NCI-H1105 (cell line): ENCODE data around the gene FIBP.
"Not testable (repeated sequence)": the region's sequence is repeated elsewhere in the genome, so short reads cannot be mapped to it uniquely, and the experiment has no call there.

ENCODE experiments used
- DNase-seq: peaks from one replicate; lab custom pipeline; 2025; lab: John Stamatoyannopoulos, UW

The FIBP gene

DNA sequence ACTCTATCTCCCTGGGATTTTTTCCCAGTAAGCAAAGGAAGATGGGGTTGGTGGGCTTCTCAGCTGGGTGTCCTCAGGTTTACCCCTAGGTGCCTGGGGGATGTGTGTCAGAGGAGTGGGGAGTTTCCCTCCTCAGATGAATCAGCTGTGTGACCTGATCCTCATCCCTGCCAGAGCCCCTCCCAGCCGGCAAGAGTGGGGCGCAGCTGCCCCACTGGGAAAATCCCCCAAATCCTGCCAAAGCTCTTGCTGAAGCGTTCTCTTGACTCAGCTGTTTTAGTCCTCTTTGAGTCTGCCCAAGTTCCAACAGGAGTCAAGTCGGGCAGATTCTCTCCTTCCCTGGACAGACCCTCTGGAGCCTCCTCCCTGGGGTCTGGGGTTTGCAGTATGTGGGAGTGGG, 24.6 kb upstream of the FIBP start:
- no peak for DNase-seq

DNA sequence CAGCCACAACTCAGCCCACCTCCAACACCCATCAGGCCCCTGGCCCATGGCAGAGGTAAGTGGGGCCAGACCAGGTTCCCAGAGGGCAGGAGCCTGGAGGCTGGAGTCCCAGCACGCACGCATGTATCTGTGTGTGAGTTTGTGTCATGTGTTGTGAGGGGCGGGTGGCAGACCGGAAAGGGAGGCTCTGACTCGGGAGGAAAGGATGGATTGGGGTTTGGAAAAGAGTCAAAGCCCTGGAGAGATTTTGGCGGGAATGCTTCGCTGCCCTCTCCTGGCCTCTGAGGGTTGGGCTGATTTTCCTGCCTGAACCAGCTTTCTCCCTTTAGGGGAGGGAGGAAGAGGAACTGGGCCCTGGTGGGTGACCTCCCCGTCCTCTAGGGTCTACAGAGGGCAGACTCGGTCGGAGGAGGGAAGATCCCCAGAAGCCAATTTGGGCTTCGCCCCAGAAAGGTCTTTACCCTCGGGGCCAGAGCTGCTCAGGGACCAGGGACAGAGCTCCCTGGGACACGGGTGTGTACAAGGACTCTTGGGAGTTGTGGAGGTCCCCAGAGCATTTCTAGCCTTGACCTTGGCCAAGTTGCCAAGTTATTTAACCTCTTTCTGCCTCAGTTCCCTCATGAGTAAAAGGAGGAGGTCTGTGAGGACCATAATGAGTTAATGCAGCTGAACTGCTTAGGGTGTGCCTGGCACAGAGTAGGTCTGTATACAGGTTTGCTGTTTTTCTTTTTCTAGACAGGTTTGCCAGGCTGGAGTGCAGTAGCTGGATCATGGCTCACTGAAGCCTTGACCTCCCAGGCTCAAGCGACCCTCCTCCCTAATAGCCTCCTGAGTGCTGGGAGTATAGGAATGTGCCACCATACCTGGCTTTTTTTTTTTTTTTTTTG, 23.7 kb upstream of the FIBP start:
- peak; percentile 65 for DNase-seq

DNA sequence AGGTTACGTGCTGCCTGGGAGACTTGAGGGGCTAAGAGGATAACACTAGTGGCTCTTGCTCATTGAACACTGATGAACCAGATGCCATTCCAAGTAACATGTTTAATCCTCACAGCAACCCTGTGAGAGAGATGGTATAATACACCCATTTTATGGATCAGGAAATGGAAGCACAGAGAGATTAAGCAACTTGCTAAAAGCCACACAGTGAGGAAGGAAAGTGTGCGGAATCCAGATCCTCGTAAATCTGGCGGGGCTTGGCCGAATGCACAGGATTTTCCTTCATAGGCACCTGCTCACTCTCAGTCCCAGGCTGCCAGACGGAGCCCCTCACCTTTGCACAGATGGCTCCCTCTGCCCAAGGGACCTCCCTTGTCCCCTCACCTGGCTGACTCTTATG, 19.6 kb upstream of the FIBP start:
- no peak for DNase-seq

DNA sequence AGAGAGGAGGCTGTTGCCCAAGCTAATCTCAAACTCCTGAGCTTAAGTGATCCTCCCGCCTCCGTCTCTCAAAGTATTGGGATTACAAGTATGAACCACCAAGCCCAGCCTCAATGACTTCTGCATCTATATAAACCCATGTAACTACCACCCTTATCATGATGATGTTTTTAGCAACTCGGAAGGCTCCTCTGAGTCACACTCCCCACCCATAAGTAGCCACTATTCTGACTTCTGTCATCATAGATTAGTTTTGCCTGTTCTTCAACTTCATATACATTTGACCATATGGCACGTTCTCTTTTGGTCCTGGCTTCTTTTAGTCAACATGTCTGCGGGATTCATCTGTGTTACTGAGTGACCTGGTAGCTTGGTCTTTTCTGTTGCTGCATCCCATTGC, 18.3 kb upstream of the FIBP start:
- DNase-seq: no peak

DNA sequence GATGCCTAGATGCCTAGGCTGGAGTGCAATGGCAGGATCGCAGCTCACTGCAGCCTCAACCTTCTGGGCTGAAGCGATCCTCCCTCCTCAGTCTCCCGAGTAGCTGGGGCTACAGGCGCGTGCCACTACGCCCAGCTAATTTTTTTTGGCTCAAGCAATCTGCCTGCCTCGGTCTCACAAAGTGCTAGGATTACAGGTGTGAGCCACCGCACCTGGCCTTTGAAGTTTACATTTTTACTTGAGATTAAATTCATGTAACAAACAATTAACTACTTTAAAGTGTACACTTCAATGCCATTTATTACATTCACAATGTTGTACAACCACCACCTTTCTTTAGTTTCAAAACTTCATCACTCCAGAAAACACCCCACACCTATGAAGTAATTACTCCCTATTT, 15.4 kb upstream of the FIBP start:
- DNase-seq: no peak

DNA sequence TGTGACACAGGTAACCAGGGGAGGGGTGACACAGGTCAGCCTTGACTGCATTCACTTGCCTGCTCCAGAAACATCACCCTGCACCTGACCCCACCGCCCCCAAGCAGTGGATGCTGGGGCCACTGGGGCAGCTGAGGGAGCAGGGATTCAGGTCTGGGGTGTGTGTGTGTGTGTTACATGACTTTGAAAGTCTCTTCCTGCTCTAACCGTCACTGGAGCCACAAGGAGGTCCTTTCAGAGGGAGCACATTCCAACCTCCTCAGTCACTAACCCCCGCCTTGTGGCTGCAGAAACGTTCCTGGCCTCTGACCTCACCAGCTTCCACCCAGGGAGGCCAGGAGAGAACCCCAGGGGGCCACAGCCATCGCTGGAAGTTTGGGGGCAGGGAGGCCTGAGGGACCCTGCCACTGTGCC, 14.8 kb upstream of the FIBP start:
- DNase-seq: no peak

DNA sequence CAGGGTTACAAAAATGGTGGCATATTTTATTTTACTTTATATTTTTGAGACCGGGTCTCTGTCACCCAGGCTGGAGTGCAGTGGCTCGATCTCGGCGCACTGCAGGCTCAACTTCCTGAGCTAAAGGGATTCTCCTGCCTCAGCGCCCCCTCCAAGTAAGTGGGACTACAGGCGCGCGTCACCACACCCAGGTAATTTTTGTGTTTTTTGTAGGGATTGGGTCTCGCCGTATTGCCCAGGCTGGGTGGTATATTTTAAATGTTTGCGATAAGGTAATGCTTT, 12.6 kb upstream of the FIBP start:
- no peak for DNase-seq

DNA sequence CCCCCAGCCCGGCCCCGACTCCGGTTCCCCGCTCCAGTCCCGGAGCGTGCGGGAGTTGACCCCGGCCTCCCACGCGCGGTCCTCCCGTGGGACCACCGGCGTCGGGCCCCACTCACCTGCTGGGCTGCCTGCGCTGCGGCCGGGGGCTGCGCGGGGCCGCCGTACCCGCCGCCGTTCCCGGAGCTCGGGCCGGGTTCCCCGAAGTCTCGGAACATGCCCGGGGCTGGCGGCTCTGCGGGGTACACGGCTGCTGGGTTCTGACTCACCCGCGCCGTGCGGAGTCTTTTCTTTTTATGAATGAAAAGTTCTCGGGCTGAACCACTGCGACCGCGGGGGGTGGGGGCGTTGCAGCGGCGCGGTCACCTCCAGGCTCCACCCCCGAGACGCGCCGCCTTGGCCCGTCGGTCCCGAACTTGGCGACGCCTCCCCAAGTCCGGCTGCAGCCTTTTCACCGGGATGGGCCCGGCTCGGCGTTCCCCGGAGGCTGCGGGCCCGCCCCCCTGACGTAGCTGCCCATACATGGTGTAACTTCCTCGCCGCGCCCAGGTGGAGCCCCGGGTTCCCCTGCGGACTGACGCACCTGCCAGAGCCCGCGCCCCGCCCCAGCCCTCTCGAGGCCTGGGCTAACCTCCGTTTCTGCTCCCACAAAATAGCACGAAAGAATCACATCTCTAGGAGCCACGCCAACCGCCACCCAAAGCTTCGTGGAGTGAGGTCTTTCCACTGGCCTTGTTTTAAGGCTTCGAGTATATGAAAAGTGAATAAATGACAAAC, 12.0 kb upstream of the FIBP start, which contains the start of gene FOSL1:
Gene FOSL1 (minus strand): TSS at position 264 of the 774 bp plus-strand sequence. CDS start 49 bp downstream, at position 215.
- peak; percentile 75 for DNase-seq

DNA sequence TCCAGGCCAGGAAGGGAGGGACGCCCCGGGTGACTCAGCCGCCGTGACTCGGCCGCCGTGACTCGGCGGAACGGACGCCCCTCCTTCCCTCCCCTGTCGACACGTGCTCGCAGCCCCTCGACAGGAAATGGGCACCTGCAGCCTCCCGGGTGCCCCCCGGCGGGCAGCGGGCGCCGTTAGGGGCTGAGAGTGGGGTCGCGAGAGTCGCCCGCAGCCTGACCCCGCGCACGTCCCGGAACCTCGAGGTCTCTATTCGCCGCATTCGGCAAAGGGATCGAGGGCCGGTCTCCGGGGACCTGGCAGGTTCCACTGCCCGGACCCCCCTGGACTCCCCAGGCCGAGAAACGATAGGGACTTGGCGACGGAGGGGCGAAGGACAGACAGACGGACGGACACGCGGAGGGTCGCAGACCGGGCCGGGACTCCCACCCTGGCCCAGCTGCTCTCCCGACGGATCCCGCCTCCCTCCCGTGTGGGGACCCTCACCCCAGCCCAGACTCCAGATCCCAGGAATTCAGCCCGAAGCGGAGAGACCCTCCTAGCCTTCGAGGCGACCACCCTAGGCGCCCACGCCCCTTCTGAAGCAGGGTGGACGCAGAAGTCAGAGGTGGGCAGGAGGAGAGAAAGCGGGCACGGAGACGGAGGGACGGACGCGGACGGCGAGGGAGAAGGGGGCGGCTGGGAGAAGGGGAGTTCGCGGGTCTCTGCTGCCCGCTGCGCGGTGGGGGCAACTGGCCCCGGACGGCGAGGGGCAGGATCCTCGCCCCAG, 11.3 kb upstream of the FIBP start:
- no peak for DNase-seq

DNA sequence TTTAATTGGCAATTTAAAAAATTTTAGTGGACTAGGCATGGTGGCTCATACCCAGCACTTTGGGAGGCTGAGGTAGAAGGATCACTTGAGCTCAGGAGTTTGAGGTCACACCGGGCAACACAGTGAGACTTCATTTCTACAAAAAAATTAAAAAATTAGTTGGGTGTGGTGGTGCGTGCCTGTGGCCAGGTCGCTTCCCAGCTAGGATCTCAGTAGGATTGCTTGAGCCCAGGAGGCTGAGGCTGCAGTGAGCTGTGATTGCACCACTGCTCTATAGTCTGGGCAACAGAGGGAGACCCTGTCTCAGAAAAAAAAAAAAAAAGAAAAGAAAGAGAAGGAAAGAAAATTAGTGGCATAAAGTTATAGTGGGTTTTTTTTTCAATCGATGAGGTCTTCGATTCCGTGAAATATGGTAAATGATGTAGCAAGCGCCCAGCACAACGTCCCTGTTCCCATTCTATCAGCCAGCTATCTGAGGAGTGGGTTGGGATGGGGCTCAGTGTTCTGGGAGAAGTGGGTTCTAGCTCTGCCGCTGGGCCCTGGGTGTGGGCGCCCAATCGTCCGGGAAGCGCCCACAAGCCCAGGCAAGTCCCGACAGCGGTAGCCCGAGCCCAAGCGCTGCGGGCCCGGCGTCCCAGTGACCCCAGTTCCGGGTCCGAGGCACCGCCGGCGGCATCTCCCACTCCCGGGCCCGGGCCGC, 10.5 kb upstream of the FIBP start:
- DNase-seq: no peak

DNA sequence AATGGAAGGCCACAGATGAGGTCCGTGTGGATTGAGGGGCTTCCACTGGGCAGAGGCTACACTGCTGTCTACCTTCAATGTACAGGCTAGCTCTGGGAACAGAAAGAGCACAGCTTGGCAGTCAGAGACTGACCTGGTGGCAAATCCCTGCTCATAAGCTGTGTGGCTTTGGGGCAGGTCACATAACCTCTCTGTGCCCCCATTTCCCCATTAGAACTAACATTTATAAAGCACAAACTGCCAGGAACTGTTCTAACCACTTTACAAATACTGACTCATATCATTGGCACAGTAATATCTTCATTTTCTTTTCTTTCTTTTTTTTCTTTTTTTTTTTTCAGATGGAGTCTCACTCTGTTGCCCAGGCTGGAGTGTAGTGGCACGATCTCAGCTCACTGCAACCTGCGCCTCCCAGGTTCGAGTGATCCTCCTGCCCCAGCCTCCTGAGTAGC, 8.8 kb upstream of the FIBP start:
- no peak for DNase-seq

DNA sequence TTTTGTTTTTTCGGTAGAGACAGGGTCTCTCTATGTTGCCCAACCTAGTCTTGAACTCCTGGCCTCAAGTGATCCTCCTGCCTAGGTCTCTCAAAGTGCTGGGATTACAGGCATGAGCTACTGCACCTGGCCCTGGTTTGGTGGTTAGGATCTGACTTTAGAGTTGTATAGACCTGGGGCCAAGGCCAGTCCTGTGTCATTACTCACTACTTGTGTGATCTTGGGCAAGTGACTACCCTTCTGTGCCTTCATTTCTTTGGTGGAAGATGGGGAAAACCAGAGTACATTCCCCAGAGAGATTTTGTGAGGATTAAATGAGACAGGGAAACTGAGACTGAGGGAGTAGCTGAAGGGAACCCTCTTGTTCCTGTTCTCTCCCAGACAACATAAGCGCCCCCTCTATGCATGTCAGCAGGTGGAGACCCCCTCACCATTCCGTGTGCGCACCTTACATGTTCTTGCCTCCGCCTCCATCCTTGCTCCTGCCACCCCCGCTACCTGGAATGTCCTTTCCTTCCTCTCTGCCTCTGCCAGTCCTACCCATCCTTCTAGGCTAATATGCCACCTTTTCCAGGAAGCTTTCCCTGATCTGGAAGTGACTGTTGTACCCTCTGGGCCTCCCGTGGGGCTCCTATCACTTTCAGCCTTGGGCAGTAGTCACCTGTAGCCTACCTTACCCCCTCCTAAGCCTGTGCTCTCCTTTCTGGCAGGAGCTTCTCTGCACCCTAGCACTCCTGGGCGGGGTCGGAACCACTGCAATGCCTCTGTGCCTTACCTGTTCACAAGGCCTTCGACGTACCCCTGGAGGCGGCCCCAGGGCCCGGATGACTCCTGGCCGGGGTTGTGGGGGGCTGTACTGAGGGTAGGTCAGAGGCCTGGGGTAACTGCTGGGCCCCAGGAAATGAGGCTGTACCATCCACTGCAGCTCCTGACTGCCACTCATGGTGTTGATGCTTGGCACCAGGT, 8.0 kb upstream of the FIBP start:
- DNase-seq: no peak

DNA sequence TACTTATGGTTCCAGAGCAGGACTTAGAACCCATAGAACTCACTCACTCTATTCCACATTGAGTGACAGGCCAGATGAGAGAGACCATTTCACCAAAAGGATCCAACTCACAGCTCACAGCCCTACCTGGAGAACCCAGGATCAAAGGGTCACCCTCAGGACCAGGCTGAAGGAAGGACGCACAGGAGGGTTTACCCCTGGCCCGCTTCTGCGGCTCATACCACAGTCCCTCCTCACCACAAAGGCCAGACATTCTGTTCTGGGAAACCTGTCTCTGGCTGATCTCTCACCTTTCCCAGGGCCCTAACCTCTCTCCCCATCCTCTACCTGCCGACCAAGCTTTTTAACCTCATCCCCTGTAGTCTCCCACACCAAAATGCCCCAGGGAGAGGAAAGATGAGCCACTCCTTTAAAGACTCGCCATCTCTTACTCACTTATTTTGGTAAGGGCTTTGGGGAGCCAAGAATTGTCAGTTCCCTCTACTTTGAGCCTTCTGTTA, 7.3 kb upstream of the FIBP start:
- DNase-seq: no peak

DNA sequence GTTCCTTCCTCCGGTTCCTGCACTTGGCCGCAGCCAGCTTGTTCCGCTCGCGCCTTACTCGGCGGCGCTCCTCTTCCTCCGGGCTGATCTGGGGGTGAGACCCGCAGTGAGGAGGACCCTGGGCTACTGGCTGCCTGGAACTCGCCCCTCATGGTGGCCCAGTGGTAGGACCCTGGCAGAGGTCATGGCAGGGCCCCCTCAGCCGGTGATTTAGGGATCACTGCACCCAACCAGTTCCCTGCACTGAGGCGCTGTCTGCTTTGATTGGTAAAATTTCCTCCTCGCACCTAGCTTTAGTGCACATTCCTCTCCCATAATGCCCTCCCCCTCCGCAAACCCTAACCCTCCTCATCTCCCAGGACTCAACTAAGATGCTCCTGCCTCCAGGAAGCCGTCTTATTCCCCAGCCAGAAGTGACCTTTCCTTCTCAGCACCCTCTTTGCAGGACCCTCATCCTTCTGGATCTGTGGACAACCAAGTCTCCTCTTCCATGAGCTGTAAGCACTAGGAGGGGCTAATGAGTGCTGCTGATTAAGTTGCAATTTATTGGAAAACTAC, 5.8 kb upstream of the FIBP start:
- DNase-seq: no peak

DNA sequence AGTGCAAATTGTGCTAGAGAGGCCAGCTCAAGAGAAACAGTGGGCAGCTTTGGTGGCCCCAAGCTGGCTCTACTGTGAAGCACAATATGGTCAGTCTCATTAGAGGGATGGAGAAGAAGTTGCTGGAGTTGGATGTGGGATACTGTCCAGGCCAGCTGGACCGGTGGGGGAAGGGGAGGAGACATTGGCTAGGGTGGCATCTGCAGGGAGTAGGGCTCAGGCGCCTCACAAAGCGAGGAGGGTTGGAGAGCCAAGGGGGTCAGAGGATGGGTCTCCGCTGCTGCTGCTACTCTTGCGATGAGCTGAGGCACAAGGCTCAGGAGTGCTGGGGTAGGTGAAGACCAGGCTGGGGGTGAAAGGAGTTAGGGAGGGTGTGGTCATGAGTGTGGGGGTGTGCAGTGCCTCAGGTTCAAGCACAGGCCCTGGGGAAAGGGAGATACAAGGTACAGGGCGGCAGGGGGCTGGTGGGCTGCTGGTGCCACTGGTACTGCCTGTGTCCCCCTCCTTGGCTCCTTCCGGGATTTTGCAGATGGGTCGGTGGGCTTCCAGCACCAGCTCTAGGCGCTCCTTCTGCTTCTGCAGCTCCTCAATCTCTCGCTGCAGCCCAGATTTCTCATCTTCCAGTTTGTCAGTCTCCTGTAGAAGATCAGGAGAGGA, 4.5 kb upstream of the FIBP start:
- no peak for DNase-seq

DNA sequence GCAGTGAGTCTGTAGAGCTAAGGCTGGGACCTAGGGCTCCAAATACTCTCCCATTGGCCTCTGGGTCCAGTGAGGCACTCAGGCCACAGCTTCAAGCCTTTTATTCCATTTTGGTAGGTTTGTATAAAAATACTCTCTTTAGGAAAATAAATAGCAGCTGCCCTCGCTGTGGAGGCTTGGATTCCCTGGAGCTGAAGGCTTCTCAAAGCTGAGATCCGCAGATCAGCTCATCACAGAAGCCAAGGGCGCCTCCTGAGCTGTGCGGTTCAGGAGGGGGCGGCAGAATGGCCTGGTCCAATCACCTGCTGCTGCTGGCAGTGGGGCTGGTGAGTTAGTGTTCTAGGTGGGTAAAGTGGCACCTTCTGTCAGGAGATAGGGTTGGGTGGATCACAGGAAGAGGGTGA, 3.9 kb upstream of the FIBP start:
- DNase-seq: not testable (repeated sequence)

DNA sequence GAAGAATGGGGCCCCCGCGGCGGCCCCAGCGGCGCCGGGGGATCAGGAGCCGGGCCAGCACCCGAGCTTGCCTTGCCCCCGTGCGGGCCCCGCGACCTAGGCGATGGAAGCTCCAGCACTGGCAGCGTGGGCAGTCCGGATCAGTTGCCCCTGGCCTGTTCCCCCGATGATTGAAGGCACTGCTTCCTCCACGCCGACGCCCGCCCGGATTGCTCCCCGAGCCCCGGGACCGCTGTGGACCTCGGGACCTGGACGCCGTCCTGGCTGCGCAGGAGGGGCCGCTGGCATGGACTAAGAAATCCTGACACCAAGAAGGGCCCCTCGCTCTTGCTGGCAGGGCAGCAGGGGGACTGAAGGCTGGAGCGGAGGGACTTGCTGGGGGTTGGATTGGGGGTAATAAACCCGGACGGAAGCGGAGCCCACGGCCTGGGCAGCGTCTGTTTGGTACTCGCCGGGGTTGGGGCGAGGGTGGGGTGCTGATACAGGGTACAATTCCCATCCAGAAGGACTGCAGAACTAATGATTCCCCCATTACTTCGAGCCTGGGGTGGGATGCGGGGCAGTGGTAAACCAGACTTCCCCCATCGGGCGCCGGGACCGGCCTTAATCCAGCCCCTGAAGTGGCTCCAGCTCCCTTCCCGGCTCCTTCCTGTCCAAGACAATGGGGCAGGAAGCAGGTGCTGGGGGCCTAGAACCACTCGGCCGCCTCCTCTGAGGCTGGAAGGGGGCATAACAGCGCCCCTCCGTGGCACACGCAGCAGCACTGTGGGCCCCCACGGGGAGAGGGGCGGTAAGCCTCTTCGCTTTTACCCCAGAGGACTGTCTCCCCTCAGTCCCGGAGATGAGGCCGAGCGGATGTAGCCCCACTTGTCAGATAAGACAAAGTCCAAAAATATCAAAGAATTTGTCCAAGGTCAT, 3.2 kb upstream of the FIBP start:
- DNase-seq: no peak
